IPS-NIHi11 (cell line): ENCODE measurements around the gene PRM2.
A peak's percentile ranks its signal among the peaks of the same experiment; 100 is the strongest.
"Not testable (repeated sequence)": the region's sequence is repeated elsewhere in the genome, so short reads cannot be mapped to it uniquely, and the experiment has no call there.

Source experiments
- DNase-seq: peaks from one replicate; pipeline ENCODE4 v3.0.0; 2012; ENCODE audit warnings: mixed read lengths, low spot score

Gene PRM2

GRCh38 chr16:11289696-11290095 lies 13.4 kb upstream of the PRM2 start:
- not testable (repeated sequence) for DNase-seq

GRCh38 chr16:11289202-11289601 lies 12.9 kb upstream of the PRM2 start:
- DNase-seq = no peak

GRCh38 chr16:11285842-11286241 lies 9.6 kb upstream of the PRM2 start:
- DNase-seq = no peak

GRCh38 chr16:11283820-11284248 lies 7.6 kb upstream of the PRM2 start:
- DNase-seq = no peak

GRCh38 chr16:11280616-11281522 lies 4.6 kb upstream of the PRM2 start, which contains the start of gene PRM1:
TSS of gene PRM1 (minus strand) at chr16:11281330. CDS start at chr16:11281238, 92 bp downstream.
- DNase-seq = peak; percentile 33

GRCh38 chr16:11278681-11279628 lies 2.7 kb upstream of the PRM2 start:
- DNase-seq = no peak

- no peak for DNase-seq
Measured at GRCh38 chr16:11277607-11278337, 1.5 kb upstream of the PRM2 start.

GRCh38 chr16:11276896-11277593 lies 765 bp upstream of the PRM2 start:
- no peak for DNase-seq

- no peak for DNase-seq
Measured at GRCh38 chr16:11274964-11275363, 1.3 kb downstream of the PRM2 start.

- DNase-seq = peak; percentile 29
Measured at GRCh38 chr16:11273721-11274324, 2.5 kb downstream of the PRM2 start.

GRCh38 chr16:11272921-11273720 lies 3.2 kb downstream of the PRM2 start, which contains the start of gene PRM3:
TSS of gene PRM3 (minus strand) at chr16:11273629. CDS start at chr16:11273595, 34 bp downstream.
- no peak for DNase-seq

GRCh38 chr16:11272484-11272883 lies 3.8 kb downstream of the PRM2 start:
- DNase-seq = no peak

- DNase-seq = no peak
Measured at GRCh38 chr16:11271610-11272009, 4.7 kb downstream of the PRM2 start.

- no peak for DNase-seq
Measured at GRCh38 chr16:11270602-11271162, 5.6 kb downstream of the PRM2 start.

GRCh38 chr16:11268921-11269375 lies 7.3 kb downstream of the PRM2 start, which contains the start of gene TNP2:
TSS of gene TNP2 (minus strand) at chr16:11269325. CDS start at chr16:11269262, 63 bp downstream.
- DNase-seq = no peak

GRCh38 chr16:11265124-11265523 lies 11.2 kb downstream of the PRM2 start:
- no peak for DNase-seq

GRCh38 chr16:11264155-11264832 lies 12.0 kb downstream of the PRM2 start:
- DNase-seq = no peak

- no peak for DNase-seq
Measured at GRCh38 chr16:11263737-11264136, 12.5 kb downstream of the PRM2 start.

GRCh38 chr16:11262915-11263314 lies 13.4 kb downstream of the PRM2 start:
- no peak for DNase-seq
